ENCODE results near the gene IL13RA2.

The IL13RA2 gene

DNA sequence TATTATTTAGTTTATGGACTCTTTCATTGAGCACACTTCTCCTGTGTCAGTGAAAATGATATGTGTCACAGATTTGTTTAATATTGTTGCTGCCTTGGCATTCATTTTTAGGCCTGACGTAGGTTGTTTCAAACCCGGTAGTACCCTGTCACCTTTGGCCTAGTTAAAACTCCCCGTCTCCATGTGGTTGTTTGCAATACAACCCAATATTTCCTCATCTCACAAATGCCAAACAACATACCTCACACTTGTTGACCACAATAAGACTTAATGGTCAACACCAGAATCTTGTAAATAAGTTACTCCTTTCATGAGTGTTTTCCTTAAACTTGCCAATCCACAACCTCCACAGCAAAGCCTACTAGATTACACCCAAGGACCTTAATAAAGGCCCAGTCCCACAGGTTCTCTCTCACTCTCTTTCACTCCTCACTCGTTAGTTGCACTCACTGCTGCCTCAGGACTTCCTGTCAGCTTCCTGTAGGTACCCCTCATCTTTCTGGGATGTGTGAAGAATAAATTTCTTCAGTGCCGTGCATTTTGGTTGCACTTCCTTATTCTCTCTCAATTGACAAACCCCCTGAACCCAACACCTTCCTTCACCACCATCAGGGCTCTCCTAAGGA is 31.3 kb downstream of the IL13RA2 start:
- no peak overlapping the region for H3K9ac ChIP-seq (ENCODE audit: low read depth, low read length)
- no peaks in the 10 kb centered on the region for H3K36me3 ChIP-seq (ENCODE audit: insufficient read depth, low read length)
- H3K27ac ChIP-seq (ENCODE audit: low read depth, low read length): no peak overlapping the region
- no peaks in the 10 kb centered on the region for H3K9me3 ChIP-seq (ENCODE audit: insufficient read depth, low read depth, low read length)
- no peak overlapping the region for H3K4me3 ChIP-seq (ENCODE audit: low read length)
- no peaks in the 10 kb centered on the region for H3K27me3 ChIP-seq (ENCODE audit: insufficient read depth, low read length)
- whole genome bisulfite sequencing: 91% methylated on average over 4 of the region's 5 CpGs
- no peaks in the 10 kb centered on the region for H3K4me1 ChIP-seq (ENCODE audit: insufficient read depth, low read length)

DNA sequence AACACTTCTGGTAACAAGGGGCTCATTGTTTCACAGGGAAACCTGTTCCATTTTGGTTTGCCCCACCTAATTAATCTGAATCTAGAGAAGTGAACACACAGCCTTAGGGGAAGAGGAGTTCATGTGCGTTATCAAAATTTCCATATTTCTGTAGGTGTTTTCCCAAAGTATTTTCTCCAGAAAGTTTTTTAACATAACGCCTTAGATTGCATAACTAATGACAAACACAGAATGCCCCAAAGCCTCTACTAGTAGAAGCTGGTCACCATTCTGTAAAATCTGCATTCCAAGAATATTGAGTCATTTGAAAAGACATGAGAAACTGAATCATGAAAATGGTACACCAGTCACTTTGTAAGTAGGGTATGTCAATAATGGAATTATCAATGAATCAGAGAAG is 41.1 kb downstream of the IL13RA2 start:
- WGBS: no CpG with 5 or more reads among the region's 2 CpGs
- no peak overlapping the region for H3K9ac ChIP-seq (ENCODE audit: low read depth, low read length)
- H3K9me3 ChIP-seq (ENCODE audit: insufficient read depth, low read depth, low read length): no peaks in the 10 kb centered on the region
- no peak overlapping the region for H3K27ac ChIP-seq (ENCODE audit: low read depth, low read length)
- no peaks in the 10 kb centered on the region for H3K27me3 ChIP-seq (ENCODE audit: insufficient read depth, low read length)
- no peaks in the 10 kb centered on the region for H3K36me3 ChIP-seq (ENCODE audit: insufficient read depth, low read length)
- no peak overlapping the region for H3K4me3 ChIP-seq (ENCODE audit: low read length)
- no peaks in the 10 kb centered on the region for H3K4me1 ChIP-seq (ENCODE audit: insufficient read depth, low read length)

DNA sequence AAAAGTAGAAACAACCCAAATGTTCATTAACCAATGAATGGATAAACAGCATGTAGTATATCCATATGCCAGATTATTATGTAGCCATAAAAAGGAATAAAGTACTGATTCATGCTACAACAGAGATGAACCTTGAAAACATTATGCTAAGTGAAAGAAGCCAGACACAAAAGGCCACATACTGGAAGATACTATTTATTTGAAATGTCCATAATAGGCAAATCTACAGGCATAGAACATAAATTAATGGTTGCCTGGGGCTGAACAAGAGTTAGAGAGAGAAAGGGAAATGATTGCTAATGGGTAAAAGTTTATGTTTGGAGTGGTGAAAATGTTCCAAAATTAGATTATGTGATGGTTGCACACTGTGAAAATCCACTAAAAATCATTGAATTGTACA is 44.4 kb downstream of the IL13RA2 start:
- no peaks in the 10 kb centered on the region for H3K4me1 ChIP-seq (ENCODE audit: insufficient read depth, low read length)
- no peaks in the 10 kb centered on the region for H3K36me3 ChIP-seq (ENCODE audit: insufficient read depth, low read length)
- no peak overlapping the region for H3K9ac ChIP-seq (ENCODE audit: low read depth, low read length)
- H3K27me3 ChIP-seq (ENCODE audit: insufficient read depth, low read length): no peaks in the 10 kb centered on the region
- no peak overlapping the region for H3K4me3 ChIP-seq (ENCODE audit: low read length)
- no peaks in the 10 kb centered on the region for H3K9me3 ChIP-seq (ENCODE audit: insufficient read depth, low read depth, low read length)
- H3K27ac ChIP-seq (ENCODE audit: low read depth, low read length): no peak overlapping the region

DNA sequence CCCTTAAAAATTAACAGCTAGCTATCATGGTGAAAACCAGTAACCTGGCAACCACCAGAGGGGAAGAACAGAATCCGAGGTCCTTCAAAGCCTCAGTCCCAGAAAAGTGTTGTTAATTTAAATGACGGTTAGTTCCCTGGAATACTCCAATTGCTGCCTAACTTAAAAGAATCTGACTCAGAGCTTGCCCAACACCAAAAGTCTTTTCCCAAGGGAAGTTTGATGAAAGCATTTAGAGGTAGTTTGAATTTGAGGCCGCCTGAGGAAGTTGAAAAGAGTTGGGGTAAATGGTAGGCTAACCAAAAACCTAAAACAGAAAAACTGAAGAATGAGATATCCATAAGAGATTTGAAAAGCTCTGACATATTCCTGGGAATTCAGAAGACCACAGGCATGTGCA is 46.6 kb downstream of the IL13RA2 start:
- Histone ChIP-seq H3K4me1 (ENCODE audit: insufficient read depth, low read length) (no peaks in the 10 kb centered on the region), H3K4me3 (ENCODE audit: low read length) (no peak overlapping the region), H3K36me3 (ENCODE audit: insufficient read depth, low read length) (no peaks in the 10 kb centered on the region), H3K27ac (ENCODE audit: low read depth, low read length) (no peak overlapping the region), H3K27me3 (ENCODE audit: insufficient read depth, low read length) (no peaks in the 10 kb centered on the region), H3K9ac (ENCODE audit: low read depth, low read length) (no peak overlapping the region), H3K9me3 (ENCODE audit: insufficient read depth, low read depth, low read length) (no peaks in the 10 kb centered on the region)
- 74% methylated on average over 3 of the region's 3 CpGs for WGBS

DNA sequence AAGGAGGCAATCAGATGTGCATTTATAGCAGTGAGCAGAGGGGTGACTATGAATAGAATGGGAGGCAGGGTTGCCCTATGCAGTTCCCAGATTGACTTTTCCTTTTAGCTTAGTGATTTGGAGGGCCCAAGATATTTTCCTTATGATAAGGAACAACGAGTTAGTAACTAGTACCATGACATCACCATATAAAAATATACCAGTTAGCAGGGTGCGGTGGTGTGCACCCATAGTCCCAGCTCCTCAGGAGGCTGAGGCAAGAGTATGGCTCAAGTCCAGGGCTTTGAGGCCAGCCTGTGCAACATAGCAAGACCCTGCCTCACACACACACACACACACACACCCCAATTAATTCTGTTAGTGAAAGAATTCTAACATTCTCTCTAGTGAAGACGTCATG is 53.0 kb downstream of the IL13RA2 start:
- no peaks in the 10 kb centered on the region for H3K4me1 ChIP-seq (ENCODE audit: insufficient read depth, low read length)
- no peak overlapping the region for H3K4me3 ChIP-seq (ENCODE audit: low read length)
- no peak overlapping the region for H3K9ac ChIP-seq (ENCODE audit: low read depth, low read length)
- H3K9me3 ChIP-seq (ENCODE audit: insufficient read depth, low read depth, low read length): no peaks in the 10 kb centered on the region
- no peaks in the 10 kb centered on the region for H3K27me3 ChIP-seq (ENCODE audit: insufficient read depth, low read length)
- WGBS: 91% methylated on average over 3 of the region's 3 CpGs
- H3K36me3 ChIP-seq (ENCODE audit: insufficient read depth, low read length): no peaks in the 10 kb centered on the region
- H3K27ac ChIP-seq (ENCODE audit: low read depth, low read length): no peak overlapping the region

DNA sequence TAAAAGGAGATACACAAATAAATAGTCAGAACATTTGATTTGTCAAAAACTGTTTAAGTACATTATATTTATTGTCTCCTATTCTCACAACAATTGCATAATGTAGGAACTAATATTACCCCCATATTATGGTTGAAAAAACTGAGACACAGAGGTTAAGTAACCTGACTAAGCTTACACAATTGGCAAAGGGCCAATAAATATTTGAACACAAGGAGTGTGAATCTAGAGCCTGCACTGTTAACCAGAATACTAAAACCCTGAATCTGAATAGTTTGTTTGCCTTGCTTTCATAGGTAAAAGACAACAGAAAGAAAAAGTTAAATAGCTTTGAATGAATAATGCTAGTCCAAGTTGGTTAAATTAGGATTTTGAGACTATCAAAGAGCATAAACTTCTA is 55.2 kb downstream of the IL13RA2 start:
- no peaks in the 10 kb centered on the region for H3K36me3 ChIP-seq (ENCODE audit: insufficient read depth, low read length)
- H3K9ac ChIP-seq (ENCODE audit: low read depth, low read length): no peak overlapping the region
- H3K27ac ChIP-seq (ENCODE audit: low read depth, low read length): no peak overlapping the region
- no peaks in the 10 kb centered on the region for H3K27me3 ChIP-seq (ENCODE audit: insufficient read depth, low read length)
- H3K4me3 ChIP-seq (ENCODE audit: low read length): no peak overlapping the region
- no peaks in the 10 kb centered on the region for H3K9me3 ChIP-seq (ENCODE audit: insufficient read depth, low read depth, low read length)
- no peaks in the 10 kb centered on the region for H3K4me1 ChIP-seq (ENCODE audit: insufficient read depth, low read length)

DNA sequence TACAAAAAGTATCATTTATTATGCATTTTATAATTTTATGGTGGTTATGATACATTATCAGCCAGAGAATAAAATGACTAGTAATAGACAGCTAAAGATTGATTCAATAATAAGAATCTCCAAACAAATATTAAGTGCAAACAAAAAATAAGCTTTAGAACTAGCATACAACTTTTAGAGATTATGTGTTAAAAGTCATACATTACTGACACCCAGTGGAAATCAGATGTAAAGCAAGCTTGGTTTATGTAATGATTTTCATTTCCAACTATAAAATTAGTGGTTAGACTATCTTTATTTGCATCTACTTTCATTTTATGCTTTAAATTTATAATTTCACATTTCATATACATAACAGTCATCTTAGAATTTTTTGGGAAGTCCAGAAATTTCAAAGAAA is 57.7 kb downstream of the IL13RA2 start:
- H3K27me3 ChIP-seq (ENCODE audit: insufficient read depth, low read length): no peaks in the 10 kb centered on the region
- no peaks in the 10 kb centered on the region for H3K9me3 ChIP-seq (ENCODE audit: insufficient read depth, low read depth, low read length)
- no peaks in the 10 kb centered on the region for H3K4me1 ChIP-seq (ENCODE audit: insufficient read depth, low read length)
- no peaks in the 10 kb centered on the region for H3K36me3 ChIP-seq (ENCODE audit: insufficient read depth, low read length)
- H3K27ac ChIP-seq (ENCODE audit: low read depth, low read length): no peak overlapping the region
- H3K4me3 ChIP-seq (ENCODE audit: low read length): no peak overlapping the region
- H3K9ac ChIP-seq (ENCODE audit: low read depth, low read length): no peak overlapping the region
